MM.1S (cell line): ENCODE data around the gene SEZ6L.

Experiments used
- DNase-seq: peaks from one replicate; pipeline ENCODE4 v3.0.0-alpha.2; 2015
- H2AFZ ChIP-seq: fragments of 300-600 bp; sonication (generic); 2 replicates; pipeline ENCODE4 v1.6.0; 2016; ENCODE audit warnings: antibody characterized with exemption, low read length
- H3F3A ChIP-seq: fragments of 300-600 bp; sonication (generic); 2 replicates; pipeline ENCODE4 v1.6.1; 2016; ENCODE audit warnings: mild to moderate bottlenecking, antibody characterized with exemption, low read length, moderate library complexity, mixed read lengths; ENCODE audit not compliant: insufficient read depth
- H3K27ac ChIP-seq: fragments of 300-600 bp; sonication (generic); 2 replicates; pipeline ENCODE4 v1.5.1; 2016; ENCODE audit warnings: mild to moderate bottlenecking, low read length
- H3K27me3 ChIP-seq: fragments of 300-600 bp; sonication (generic); replicated peaks from 2 replicates; pipeline ENCODE4 v1.6.0; 2016; ENCODE audit warnings: low read length; ENCODE audit not compliant: insufficient read depth
- H3K36me3 ChIP-seq: fragments of 300-600 bp; sonication (generic); replicated peaks from 2 replicates; pipeline ENCODE4 v1.6.1; 2016; ENCODE audit warnings: mild to moderate bottlenecking, low read length, mixed read lengths; ENCODE audit not compliant: insufficient read depth
- H3K4me1 ChIP-seq: fragments of 300-600 bp; sonication (generic); 2 replicates; pipeline ENCODE4 v1.6.1; 2016; ENCODE audit warnings: low read length, mixed read lengths
- H3K4me2 ChIP-seq: fragments of 300-600 bp; sonication (generic); 2 replicates; pipeline ENCODE4 v1.6.0; 2016; ENCODE audit warnings: low read depth, low read length
- H3K4me3 ChIP-seq: fragments of 300-600 bp; sonication (generic); 2 replicates; pipeline ENCODE4 v1.5.1; 2016; ENCODE audit warnings: low read length, mixed read lengths
- H3K79me2 ChIP-seq: fragments of 300-600 bp; sonication (generic); 2 replicates; pipeline ENCODE4 v1.6.1; 2016; ENCODE audit warnings: mixed run types, low read length, mixed read lengths
- H3K9ac ChIP-seq: fragments of 300-600 bp; sonication (generic); 2 replicates; pipeline ENCODE4 v1.6.1; 2016; ENCODE audit warnings: low read length, mixed read lengths
- H3K9me2 ChIP-seq: fragments of 300-600 bp; sonication (generic); replicated peaks from 2 replicates; pipeline ENCODE4 v1.6.1; 2016; ENCODE audit warnings: mild to moderate bottlenecking, low read length, mixed read lengths; ENCODE audit not compliant: insufficient read depth
- H3K9me3 ChIP-seq: fragments of 300-600 bp; sonication (generic); replicated peaks from 2 replicates; pipeline ENCODE4 v1.6.1; 2016; ENCODE audit warnings: mild to moderate bottlenecking, low read length, mixed read lengths; ENCODE audit not compliant: insufficient read depth
- H4K20me1 ChIP-seq: fragments of 300-600 bp; sonication (generic); 2 replicates; pipeline ENCODE4 v1.6.1; 2016; ENCODE audit warnings: mild to moderate bottlenecking, low read length, moderate library complexity, mixed read lengths; ENCODE audit not compliant: insufficient read depth
- EZH2 ChIP-seq: fragments of 300-600 bp; sonication (generic); optimal IDR thresholded peaks from 2 replicates; pipeline ENCODE3; 2017; ENCODE audit warnings: low read depth, mild to moderate bottlenecking, antibody characterized with exemption, low read length, mixed read lengths
- EZH2phosphoT487 ChIP-seq: fragments of 300-600 bp; sonication (generic); IDR thresholded peaks from 2 replicates; pipeline ENCODE4 v1.6.1; 2018; ENCODE audit warnings: antibody characterized with exemption, low read length
- TF ChIP-seq, protein P1 (sequence below): fragments of 300-600 bp; sonication (generic); IDR thresholded peaks from 2 replicates; pipeline ENCODE4 v1.5.1; 2016; ENCODE audit warnings: antibody characterized with exemption, low read length, mixed read lengths

The SEZ6L gene

DNA sequence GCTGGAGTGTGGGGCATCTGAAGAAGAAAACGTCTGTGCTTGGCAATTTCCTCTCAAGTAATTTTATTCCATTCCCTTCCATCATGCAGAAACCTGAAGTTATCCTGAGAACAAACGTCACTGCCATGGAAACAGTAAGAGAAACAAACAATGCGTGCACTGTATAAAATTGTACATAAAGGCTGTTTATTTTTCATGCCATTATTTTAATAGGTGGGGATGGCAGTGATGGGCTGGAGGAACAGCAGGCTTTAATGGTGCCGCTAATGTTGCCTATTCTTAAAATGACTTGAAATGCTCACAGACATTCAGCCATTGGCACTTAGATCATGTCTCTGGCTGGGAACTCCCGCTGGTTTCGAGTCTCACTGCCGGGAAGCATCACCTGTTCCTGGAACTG, 7.5 kb upstream of the SEZ6L start:
- TF ChIP-seq EZH2, result no peak
- TF ChIP-seq, protein P1, sequence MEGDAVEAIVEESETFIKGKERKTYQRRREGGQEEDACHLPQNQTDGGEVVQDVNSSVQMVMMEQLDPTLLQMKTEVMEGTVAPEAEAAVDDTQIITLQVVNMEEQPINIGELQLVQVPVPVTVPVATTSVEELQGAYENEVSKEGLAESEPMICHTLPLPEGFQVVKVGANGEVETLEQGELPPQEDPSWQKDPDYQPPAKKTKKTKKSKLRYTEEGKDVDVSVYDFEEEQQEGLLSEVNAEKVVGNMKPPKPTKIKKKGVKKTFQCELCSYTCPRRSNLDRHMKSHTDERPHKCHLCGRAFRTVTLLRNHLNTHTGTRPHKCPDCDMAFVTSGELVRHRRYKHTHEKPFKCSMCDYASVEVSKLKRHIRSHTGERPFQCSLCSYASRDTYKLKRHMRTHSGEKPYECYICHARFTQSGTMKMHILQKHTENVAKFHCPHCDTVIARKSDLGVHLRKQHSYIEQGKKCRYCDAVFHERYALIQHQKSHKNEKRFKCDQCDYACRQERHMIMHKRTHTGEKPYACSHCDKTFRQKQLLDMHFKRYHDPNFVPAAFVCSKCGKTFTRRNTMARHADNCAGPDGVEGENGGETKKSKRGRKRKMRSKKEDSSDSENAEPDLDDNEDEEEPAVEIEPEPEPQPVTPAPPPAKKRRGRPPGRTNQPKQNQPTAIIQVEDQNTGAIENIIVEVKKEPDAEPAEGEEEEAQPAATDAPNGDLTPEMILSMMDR, result no peak
- no peak for TF ChIP-seq EZH2phosphoT487
- Histone ChIP-seq H3K9me2 (no peaks in the 10 kb centered on the region), H3K4me2 (no peak overlapping the region), H3K36me3 (no peaks in the 10 kb centered on the region), H3K79me2 (no peaks in the 10 kb centered on the region), H3K4me3 (no peak overlapping the region), H3K27ac (no peak overlapping the region), H3F3A (no peaks in the 10 kb centered on the region), H3K9me3 (no peaks in the 10 kb centered on the region), H4K20me1 (no peaks in the 10 kb centered on the region), H3K9ac (no peak overlapping the region), H2AFZ (no peak overlapping the region), H3K4me1 (no peaks in the 10 kb centered on the region), H3K27me3 (peaks cover 69% of the 10 kb centered on the region)
- no peak for DNase-seq

DNA sequence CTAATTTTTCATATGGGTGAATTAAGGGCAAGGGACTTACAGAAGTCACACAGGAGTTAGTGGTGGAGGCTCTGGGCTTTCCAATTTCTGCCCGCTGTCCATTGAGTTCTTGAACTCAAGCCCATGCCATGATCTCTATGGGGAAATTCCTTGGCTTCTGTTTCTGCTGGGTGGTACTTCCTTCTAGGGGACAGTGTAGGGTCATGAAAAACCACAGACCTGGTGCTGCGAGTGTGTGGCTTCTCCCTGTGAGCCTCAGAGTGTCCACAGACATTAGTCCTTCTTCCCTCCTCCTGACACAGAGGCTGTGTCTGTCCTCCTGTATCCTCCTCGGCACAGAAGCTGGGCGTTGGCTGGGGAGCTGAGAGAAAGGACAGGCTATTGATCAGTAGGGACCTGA, 6.3 kb upstream of the SEZ6L start:
- H3K79me2 ChIP-seq, result no peaks in the 10 kb centered on the region
- H3K9me3 ChIP-seq, result no peaks in the 10 kb centered on the region

DNA sequence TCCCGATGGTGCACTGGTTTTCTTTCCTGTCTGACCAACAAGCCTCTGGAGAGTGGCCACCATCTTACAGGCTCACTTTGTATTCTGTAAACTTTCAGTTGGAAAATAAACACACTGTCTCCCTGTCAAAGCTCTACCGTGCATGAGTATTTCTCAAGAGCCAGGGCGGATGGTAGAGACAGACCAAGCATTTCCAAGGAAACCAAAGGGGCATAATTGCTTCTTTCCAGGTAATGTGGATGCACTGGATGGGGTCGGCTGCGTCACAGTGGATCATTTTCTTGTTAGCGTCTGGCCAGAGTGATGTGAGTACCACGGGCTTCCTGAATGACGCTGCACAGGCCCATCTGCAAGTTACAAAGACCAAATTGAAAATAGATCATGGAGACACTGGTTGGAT, 5.1 kb upstream of the SEZ6L start:
- Histone ChIP-seq H3K27ac (no peak overlapping the region), H3K9ac (no peak overlapping the region), H2AFZ (no peak overlapping the region), H3K4me1 (no peaks in the 10 kb centered on the region), H3K27me3 (peaks cover 72% of the 10 kb centered on the region), H3F3A (no peaks in the 10 kb centered on the region), H3K9me3 (no peaks in the 10 kb centered on the region), H4K20me1 (no peaks in the 10 kb centered on the region), H3K79me2 (no peaks in the 10 kb centered on the region), H3K9me2 (no peaks in the 10 kb centered on the region), H3K4me2 (no peak overlapping the region), H3K36me3 (no peaks in the 10 kb centered on the region), H3K4me3 (no peak overlapping the region)
- no peak for TF ChIP-seq EZH2phosphoT487
- TF ChIP-seq, protein P1, result no peak
- no peak for TF ChIP-seq EZH2
- DNase-seq, result no peak

More for the DNA sequence above, 6.3 kb upstream of the SEZ6L start:
- no peak overlapping the region for H3K4me2 ChIP-seq
- H3K9ac ChIP-seq, result no peak overlapping the region
- no peaks in the 10 kb centered on the region for H3K9me2 ChIP-seq
- H3K36me3 ChIP-seq, result no peaks in the 10 kb centered on the region
- H3K4me3 ChIP-seq, result no peak overlapping the region
- no peaks in the 10 kb centered on the region for H3K4me1 ChIP-seq
- no peak overlapping the region for H3K27ac ChIP-seq
- H4K20me1 ChIP-seq, result no peaks in the 10 kb centered on the region
- no peak overlapping the region for H2AFZ ChIP-seq
- peaks cover 63% of the 10 kb centered on the region for H3K27me3 ChIP-seq
- no peak for DNase-seq
- no peaks in the 10 kb centered on the region for H3F3A ChIP-seq
- no peak for TF ChIP-seq EZH2phosphoT487
- no peak for TF ChIP-seq EZH2
- TF ChIP-seq, protein P1, result no peak
